ENCODE data around the gene RAP1B. TPM values are rescaled to one million over a fixed set of nuclear protein-coding genes. Genes with fewer than 3 reads are reported as not detected.

Gene RAP1B
- total and polyA plus RNA-seq, 2 of the 4 experiments (the other 2 are of a cell fraction), result 159 to 200 TPM

- CTCF ChIA-PET, result no interaction called here
- no CpG with 5 or more reads among the region's 5 CpGs for WGBS, 2 experiments (ENCODE audit: extremely low coverage in 2 of 2, insufficient read length in 1 of 2)
- Histone ChIP-seq H3K4me1 (ENCODE audit: control insufficient read depth, insufficient read depth, low read length) (no peaks in the 10 kb centered on the region), H3K79me1 (ENCODE audit: low read depth in 1 of 2, low read length in 2 of 2) (no peaks in the 10 kb centered on the region), H3K9me3 (ENCODE audit: control insufficient read depth, insufficient read depth, low read length) (no peaks in the 10 kb centered on the region), H2AK5ac (ENCODE audit: low read depth, low read length) (no peak overlapping the region), H2BK120ac (ENCODE audit: low read depth, low read length) (no peak overlapping the region), H2BK5ac (ENCODE audit: low read depth, low read length, poor library complexity, severe bottlenecking) (no peak overlapping the region), H4K91ac (ENCODE audit: insufficient read depth, low read depth, low read length) (no peak overlapping the region), H3K27me3 (ENCODE audit: control insufficient read depth, insufficient read depth, low read length) (no peaks in the 10 kb centered on the region), H2BK15ac (ENCODE audit: low read depth, low read length) (no peak overlapping the region), H3K4me2 (ENCODE audit: low read depth, low read length) (no peak overlapping the region), H4K8ac (ENCODE audit: low read depth in 2 of 2, low read length in 2 of 2) (no peak overlapping the region), H3K56ac (ENCODE audit: extremely low read depth, insufficient read depth, low read length) (no peak overlapping the region), H3K36me3 (ENCODE audit: control insufficient read depth, insufficient read depth, low read length) (no peaks in the 10 kb centered on the region), H3K9me1 (ENCODE audit: insufficient read depth, low read length) (no peaks in the 10 kb centered on the region), H3K18ac (ENCODE audit: low read depth, low read length) (no peak overlapping the region), H3K27ac (ENCODE audit: insufficient read depth, low read length) (no peak overlapping the region), H2AK9ac (replicated peaks; ENCODE audit: low read depth, low read length, poor library complexity) (no peak overlapping the region), H2AFZ (replicated peaks; ENCODE audit: low read length, poor library complexity) (no peak overlapping the region), H4K20me1 (ENCODE audit: insufficient read depth, low read length) (no peaks in the 10 kb centered on the region), H4K5ac (ENCODE audit: low read depth, low read length) (no peak overlapping the region), H3K4ac (ENCODE audit: low read depth, low read length) (no peak overlapping the region), H3K23ac (ENCODE audit: low read depth, low read length) (no peak overlapping the region), H3K9ac (ENCODE audit: low read depth, low read length) (no peak overlapping the region), H3K4me3 (ENCODE audit: insufficient read depth, low read depth, low read length) (no peak overlapping the region), H2BK20ac (ENCODE audit: low read depth, low read length) (no peak overlapping the region), H3K14ac (replicated peaks; ENCODE audit: low read depth, low read length) (no peak overlapping the region)
- POLR2A ChIA-PET (ENCODE audit: unreplicated experiment), result interaction anchor here (0.6 kb wide), 1 partner anchor 262 kb away, joined by 3 read pairs; no protein-coding TSS in a partner anchor
- no peak for TF ChIP-seq RFX5 (IDR thresholded peaks at IDR 0.05; ENCODE audit: low read depth, low read length)
- no peak for TF ChIP-seq RAD21 (IDR thresholded peaks at IDR 0.05; ENCODE audit: low read length)
- no peak for TF ChIP-seq CTCF (conservative IDR thresholded peaks at IDR 0.05; ENCODE audit: low read depth, low read length)
- no peak for TF ChIP-seq SMC3 (IDR thresholded peaks at IDR 0.05; ENCODE audit: low read depth, low read length)
- no peak for TF ChIP-seq MXI1 (IDR thresholded peaks at IDR 0.05; ENCODE audit: borderline replicate concordance, low read depth, low read length)
- no peak for TF ChIP-seq MAZ (IDR thresholded peaks at IDR 0.05; ENCODE audit: borderline replicate concordance, low read depth, low read length)
- no peak for TF ChIP-seq ELK1 (IDR thresholded peaks at IDR 0.05; ENCODE audit: borderline replicate concordance, low read depth, low read length)
- no peak for TF ChIP-seq POLR2A (IDR thresholded peaks at IDR 0.05; ENCODE audit: low read depth, low read length)
- no peak for TF ChIP-seq CHD1 (IDR thresholded peaks at IDR 0.05; ENCODE audit: low read depth, low read length)
- no peak for TF ChIP-seq NFE2L2 (IDR thresholded peaks at IDR 0.05; ENCODE audit: low read depth, low read length)
- no peak for TF ChIP-seq USF2 (IDR thresholded peaks at IDR 0.05; ENCODE audit: low read depth, low read length)
- TF ChIP-seq CEBPB (IDR thresholded peaks at IDR 0.05; ENCODE audit: low read depth, low read length), result no peak
- dilution Hi-C loops (cut with HindIII; ENCODE audit: low sequenced_read_pairs, unreplicated experiment) (no loop called here), intact Hi-C loops (cut with micrococcal nuclease) (no loop called here), in situ Hi-C loops (cut with MboI; ENCODE audit: low sequenced_read_pairs) (no loop called here)
- DNase-seq, result no peak
- ATAC-seq (ENCODE audit: low read depth), result no peak
- BruUV-seq (replicated peaks), result no TSS peak
These were observed 31.4 kb upstream of the RAP1B start for GRCh38 chr12:68579254-68579653.

Measured in IMR-90 (cell line).